NCI-H345 treated with DMSO at 0.1 percent for 48 hours (cell line): ENCODE data around the gene KLF3.

ENCODE experiments used
- DNase-seq: peaks from one replicate; lab custom pipeline; 2025; ENCODE audit not compliant: unreplicated experiment; lab: John Stamatoyannopoulos, UW

The KLF3 gene

GRCh38 chr4:38673130-38673978, 9.4 kb downstream of the KLF3 start:
- peak; percentile 28 for DNase-seq

DNA sequence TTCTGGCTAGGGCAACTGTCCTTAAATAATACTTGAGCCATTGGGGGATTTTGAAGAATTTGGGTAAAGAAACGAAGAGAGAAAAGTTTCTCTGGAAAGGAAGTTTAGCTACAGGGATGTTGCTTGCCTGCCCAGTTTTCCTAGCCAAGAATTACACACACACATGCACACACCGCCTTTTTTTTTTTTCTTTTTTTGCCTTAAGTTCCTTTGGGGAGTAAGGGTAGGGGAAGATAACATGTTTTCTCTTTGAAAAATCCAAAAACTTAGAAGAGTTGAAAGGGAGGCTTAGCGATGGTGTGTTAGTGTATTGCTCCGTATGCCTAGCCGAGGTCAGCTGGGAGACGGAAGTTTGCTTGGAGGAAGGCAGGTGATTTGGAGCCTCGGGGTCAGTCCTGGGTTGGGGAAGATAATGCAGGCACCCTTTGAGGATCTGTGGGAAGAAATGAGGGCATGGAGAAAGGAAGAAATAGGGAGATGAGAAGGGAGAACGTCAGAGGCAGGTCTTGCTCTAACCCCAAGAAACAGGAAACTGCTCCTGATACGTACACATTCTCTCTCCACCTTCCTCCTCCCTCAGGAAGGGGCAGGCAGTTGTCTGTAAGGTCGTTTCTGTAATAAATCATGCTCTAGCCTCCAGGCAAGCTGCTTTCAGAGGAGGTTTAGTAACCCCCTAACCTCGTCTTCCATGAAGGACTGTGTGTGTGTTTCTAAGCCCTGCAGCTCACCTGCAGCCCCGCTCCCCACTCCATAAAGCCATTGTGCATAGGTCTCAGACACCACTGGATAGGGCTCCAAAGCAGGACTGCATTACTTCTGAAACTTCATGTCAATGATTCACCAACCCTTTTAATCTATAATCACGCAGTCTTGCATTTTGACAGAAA, 10.5 kb downstream of the KLF3 start:
- no peak for DNase-seq

- DNase-seq: peak; percentile 42
These were observed 11.4 kb downstream of the KLF3 start for GRCh38 chr4:38675146-38676121.

GRCh38 chr4:38676986-38677385, 13.0 kb downstream of the KLF3 start:
- no peak for DNase-seq

- DNase-seq: no peak
These were observed 13.4 kb downstream of the KLF3 start for GRCh38 chr4:38677441-38677840.

DNA sequence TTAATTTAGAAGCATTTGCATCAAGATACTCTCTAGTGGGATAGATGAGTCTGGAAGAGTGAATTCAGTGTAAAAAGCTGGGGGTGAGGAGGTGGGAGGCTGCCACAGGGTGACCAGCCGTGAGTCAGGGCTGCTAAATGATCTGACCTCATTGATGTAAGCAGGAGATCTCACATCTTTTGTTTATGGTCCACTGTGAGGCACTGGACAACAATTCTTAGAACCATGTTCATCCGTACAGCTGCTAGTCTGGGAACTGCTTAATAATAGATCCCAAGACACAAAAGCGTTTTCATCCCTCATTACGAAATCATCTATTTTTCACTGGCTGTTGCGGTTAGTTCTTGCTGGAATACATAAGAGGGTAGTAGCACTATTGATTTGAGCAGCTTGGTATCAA, 14.1 kb downstream of the KLF3 start:
- DNase-seq: no peak

DNA sequence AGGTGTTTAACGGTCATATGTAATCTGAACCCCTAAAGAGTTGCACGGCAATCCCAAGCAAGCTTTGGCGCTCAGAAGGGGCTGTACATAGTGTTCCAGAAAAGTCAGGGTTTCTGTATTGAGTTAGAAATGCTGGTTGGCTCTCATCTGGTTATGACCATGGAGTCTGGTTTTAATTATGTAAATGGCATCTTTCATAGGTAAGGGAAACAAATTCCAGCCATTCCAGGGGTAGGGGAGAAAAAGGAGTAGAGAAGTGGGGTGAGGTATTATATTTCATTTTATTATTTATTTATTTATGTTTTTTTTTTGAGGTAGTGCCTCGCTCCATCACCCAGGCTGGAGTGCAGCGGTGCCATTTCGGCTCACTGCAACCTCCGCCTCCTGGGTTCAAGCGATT, 15.9 kb downstream of the KLF3 start:
- no peak for DNase-seq

DNA sequence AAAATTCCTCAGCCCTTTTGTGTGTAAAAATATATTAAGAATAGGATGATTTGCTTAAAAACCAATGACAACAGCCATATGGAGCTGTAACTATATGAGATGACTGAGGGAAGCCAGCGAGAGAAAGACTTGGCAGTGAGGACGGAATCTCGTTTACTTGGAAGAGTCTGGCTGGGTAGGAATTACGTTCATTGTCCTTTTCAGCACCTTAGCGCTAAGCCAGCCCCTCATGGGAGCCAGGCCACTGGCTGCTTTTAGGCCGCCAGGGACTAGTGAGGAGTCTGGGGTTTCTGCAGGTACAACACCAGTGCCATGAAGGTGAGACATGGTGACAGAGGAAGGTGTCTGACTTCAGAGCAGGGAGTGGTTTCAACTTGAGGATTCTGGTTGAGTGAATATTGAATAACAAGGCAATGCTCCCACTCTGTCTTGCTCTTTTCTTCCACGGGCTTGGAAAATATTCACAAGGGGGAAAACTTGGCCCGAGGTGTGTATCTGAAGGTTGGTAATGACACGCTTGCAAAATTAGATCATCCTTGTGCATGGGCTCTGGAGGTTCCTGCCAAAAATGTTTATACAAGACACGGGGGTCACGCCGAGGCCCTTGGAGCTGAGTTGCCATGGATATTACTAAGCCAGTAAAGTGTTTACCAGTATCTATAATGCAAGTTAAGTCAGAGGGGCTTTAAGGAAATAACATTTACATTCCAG, 17.4 kb downstream of the KLF3 start:
- DNase-seq: no peak

- no peak for DNase-seq
These were observed 18.3 kb downstream of the KLF3 start for GRCh38 chr4:38682336-38682735.

GRCh38 chr4:38683276-38683675, 19.3 kb downstream of the KLF3 start:
- no peak for DNase-seq

GRCh38 chr4:38684271-38684670, 20.3 kb downstream of the KLF3 start:
- DNase-seq: no peak

GRCh38 chr4:38684951-38685844, 21.2 kb downstream of the KLF3 start:
- no peak for DNase-seq

DNA sequence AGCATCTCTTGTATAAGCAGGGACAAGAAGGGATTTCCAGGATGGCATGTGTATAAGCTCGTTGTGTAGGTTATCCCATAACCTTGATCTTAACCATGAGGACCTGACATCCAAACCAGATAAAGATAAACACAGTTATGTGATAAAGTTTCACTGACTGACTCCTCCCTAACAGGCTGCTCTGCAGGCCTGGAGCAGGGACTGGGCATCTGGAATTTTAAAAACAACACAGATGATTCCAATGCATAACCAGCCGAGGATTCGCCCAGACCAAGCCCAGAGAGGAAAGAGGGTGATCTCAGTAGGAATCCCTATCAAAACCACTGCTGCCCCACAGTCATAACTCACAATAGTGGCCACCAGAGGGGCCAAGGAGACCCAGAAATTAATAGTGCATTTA, 22.7 kb downstream of the KLF3 start:
- no peak for DNase-seq

- DNase-seq: no peak
These were observed 23.6 kb downstream of the KLF3 start for GRCh38 chr4:38687571-38688011.

- no peak for DNase-seq
These were observed 24.8 kb downstream of the KLF3 start for GRCh38 chr4:38688676-38689355.

GRCh38 chr4:38691251-38692008, 27.4 kb downstream of the KLF3 start:
- no peak for DNase-seq

DNA sequence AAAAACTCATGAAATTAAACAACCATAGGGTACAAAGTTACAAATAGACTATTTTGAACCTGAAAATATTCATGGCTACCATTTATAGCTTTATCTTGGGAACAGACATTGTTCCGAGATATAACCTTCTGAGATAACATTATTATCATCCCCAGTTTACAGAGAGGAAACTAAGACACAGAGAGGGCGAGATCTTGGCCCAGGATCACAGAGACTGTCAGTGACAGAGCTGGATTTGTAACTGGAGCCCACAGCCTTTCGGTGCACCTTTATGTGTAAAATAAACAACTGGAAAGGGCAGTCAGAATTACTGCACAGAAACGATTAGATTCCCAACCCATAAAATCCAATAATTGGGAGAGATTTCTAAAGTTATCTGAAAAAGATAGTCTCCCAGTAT, 28.4 kb downstream of the KLF3 start:
- DNase-seq: no peak

GRCh38 chr4:38693569-38693968, 29.6 kb downstream of the KLF3 start:
- no peak for DNase-seq
